Muscle of arm (tissue), 1 donor: ENCODE data around the gene LASP1NB.
"Not testable (repeated sequence)": the region's sequence is repeated elsewhere in the genome, so short reads cannot be mapped to it uniquely, and the experiment has no call there.

Source experiments
- DNase-seq: peaks from one replicate; pipeline ENCODE4 v3.0.0-alpha.2; 2013

Gene LASP1NB

DNA sequence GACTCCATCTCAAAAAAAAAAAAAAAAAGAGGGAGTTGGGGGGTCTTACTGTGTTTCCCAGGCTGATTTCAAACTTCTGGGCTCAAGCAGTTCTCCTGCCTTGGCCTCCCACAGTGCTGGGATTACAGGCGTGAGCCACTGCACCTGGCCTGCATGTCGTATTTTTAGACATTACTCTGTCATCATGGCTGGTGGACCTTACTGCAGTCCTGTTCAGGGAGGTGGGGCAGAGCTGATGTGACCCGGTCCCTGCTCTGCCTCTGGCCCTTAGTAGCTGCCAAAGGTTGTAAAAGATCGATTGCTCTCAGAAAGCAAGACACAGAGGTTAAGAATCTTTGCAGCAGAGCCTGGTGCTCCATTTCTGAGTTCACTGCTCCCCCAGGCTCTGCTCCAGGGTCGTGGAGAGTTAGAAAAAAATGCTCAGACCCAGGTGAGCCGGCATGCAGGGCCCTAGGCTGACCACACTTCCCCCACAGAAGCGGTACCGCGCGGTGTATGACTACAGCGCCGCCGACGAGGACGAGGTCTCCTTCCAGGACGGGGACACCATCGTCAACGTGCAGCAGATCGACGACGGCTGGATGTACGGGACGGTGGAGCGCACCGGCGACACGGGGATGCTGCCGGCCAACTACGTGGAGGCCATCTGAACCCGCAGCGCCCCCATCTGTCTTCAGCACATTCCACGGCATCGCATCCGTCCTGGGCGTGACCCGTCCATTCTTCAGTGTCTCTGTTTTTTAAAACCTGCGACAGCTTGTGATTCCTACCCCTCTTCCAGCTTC is 7.1 kb upstream of the LASP1NB start:
- no peak for DNase-seq

GRCh38 chr17:38918916-38919315 is 6.5 kb upstream of the LASP1NB start:
- no peak for DNase-seq

DNA sequence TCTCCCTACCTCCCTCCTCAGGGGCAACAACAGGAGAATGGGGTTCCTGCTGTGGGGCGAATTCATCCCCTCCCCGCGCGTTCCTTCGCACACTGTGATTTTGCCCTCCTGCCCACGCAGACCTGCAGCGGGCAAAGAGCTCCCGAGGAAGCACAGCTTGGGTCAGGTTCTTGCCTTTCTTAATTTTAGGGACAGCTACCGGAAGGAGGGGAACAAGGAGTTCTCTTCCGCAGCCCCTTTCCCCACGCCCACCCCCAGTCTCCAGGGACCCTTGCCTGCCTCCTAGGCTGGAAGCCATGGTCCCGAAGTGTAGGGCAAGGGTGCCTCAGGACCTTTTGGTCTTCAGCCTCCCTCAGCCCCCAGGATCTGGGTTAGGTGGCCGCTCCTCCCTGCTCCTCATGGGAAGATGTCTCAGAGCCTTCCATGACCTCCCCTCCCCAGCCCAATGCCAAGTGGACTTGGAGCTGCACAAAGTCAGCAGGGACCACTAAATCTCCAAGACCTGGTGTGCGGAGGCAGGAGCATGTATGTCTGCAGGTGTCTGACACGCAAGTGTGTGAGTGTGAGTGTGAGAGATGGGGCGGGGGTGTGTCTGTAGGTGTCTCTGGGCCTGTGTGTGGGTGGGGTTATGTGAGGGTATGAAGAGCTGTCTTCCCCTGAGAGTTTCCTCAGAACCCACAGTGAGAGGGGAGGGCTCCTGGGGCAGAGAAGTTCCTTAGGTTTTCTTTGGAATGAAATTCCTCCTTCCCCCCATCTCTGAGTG is 5.9 kb upstream of the LASP1NB start:
- DNase-seq: no peak

DNA sequence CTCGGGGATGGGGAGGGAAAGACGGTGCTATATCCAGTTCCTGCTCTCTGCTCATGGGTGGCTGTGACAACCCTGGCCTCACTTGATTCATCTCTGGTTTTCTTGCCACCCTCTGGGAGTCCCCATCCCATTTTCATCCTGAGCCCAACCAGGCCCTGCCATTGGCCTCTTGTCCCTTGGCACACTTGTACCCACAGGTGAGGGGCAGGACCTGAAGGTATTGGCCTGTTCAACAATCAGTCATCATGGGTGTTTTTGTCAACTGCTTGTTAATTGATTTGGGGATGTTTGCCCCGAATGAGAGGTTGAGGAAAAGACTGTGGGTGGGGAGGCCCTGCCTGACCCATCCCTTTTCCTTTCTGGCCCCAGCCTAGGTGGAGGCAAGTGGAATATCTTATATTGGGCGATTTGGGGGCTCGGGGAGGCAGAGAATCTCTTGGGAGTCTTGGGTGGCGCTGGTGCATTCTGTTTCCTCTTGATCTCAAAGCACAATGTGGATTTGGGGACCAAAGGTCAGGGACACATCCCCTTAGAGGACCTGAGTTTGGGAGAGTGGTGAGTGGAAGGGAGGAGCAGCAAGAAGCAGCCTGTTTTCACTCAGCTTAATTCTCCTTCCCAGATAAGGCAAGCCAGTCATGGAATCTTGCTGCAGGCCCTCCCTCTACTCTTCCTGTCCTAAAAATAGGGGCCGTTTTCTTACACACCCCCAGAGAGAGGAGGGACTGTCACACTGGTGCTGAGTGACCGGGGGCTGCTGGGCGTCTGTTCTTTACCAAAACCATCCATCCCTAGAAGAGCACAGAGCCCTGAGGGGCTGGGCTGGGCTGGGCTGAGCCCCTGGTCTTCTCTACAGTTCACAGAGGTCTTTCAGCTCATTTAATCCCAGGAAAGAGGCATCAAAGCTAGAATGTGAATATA is 4.8 kb upstream of the LASP1NB start:
- DNase-seq: no peak

DNA sequence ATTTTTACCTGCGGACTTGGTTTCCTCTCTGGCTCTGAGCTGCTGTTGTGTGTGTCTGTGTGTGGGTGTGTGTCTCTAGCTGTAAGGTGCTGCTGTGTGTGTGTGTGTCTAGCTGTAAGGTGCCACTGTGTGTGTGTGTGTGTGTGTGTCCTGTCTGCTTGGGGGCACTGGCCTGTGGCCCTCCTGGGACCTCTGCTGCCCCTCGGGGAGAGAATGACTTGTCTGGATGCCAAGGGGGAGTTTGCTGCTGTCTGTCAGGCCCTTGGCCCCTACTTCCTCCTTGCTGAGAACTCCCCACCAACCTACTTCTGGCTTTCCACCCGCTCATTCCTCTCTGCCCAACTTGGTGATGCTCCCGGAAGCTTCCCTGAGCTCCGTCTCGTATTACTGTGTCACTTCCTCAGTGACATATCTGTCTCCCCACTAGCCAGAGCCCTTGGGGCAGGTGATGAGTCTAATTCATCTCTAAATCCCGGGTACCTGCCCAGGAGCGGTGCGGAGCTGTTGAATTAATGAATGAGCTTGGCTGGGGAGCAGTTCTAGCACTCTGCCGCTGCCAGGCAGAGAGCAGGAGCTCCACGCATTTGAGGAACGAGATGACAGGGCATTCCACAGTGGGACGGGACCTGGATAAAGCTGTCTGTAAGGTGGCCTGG is 3.5 kb upstream of the LASP1NB start:
- no peak for DNase-seq

DNA sequence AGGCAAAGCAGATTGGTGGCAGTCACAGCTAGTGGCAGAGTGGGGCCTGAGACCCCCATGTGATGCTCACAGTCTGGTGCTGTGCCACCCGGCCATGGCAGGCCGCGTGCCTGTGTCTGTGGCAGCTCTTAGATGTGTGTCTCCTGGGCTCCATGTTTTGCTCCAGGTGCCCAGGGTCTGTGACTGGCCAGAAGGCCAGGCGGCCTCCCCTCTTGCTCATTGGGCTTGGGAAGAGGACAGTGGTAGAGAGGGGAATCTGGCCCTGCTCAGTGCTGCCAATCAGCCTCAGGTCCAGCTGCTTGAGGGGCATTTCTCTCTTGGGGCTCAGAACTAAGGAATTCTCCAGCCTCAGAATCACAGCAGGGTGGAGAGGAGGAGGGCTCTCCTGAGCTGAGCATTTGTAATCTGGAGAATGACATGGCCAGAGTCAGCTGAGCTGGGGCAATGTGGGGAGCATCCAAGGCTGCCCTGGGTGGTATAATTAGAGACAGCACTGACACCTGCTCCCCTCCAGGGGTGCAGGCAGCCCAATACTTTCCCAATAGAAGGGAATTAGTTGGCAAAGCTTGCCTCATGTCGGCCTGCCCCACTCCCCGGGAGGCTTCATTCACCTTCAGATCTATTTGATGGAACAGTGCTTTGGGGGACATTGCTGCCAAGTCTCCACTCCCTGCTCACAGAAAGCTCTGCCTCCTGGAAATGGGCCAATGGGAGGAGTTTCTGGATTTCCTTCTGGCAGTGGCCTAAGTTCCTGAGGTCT is 2.7 kb upstream of the LASP1NB start:
- peak; percentile 85 for DNase-seq

GRCh38 chr17:38926293-38927070 is 1.1 kb downstream of the LASP1NB start:
- DNase-seq: no peak

- DNase-seq: not testable (repeated sequence)
Observed at GRCh38 chr17:38930782-38931181, 5.4 kb downstream of the LASP1NB start.

- DNase-seq: not testable (repeated sequence)
Observed at GRCh38 chr17:38933962-38934361, 8.5 kb downstream of the LASP1NB start.

GRCh38 chr17:38939987-38940386 is 14.6 kb downstream of the LASP1NB start:
- DNase-seq: no peak

DNA sequence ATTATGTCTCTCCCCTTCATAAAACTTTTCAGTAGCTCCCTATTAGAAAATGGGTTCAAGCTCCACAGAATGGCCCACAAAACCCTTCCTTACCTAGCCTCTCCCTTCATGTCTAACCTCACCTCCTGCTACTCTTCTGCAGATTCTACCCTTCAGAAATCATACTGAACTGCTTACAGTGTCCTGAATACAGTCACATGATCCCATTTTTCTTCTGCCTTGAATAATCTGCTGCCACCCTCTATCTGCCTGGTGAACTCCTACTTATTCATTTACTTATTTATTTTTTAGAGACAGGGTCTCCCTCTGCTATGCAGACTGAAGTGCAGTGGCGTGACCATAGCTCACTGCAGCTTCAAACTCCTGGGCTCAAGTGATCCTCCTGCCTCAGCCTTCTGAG is 15.0 kb downstream of the LASP1NB start:
- DNase-seq: no peak

GRCh38 chr17:38942696-38943334 is 17.4 kb downstream of the LASP1NB start:
- DNase-seq: no peak

DNA sequence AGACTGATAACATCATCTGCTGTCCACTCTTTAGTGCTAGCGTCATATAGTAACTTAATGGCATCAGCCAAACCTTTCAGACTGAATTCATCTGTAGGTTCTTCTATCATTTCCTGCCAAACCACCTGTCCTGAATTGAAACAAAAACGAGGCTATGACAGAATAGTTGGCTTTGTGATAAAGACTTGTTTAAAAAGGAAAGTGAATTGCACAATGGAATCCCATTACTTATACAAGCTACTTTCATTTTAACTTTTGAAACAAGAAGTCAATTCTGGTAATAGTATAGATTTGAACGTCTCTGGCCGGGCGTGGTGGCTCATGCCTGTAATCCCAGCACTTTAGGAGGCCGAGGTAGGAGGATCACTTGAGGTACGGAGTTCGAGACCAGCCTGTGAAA is 18.2 kb downstream of the LASP1NB start:
- no peak for DNase-seq

- DNase-seq: no peak
Observed at GRCh38 chr17:38947189-38947588, 21.8 kb downstream of the LASP1NB start.

GRCh38 chr17:38953800-38954199 is 28.4 kb downstream of the LASP1NB start:
- not testable (repeated sequence) for DNase-seq

DNA sequence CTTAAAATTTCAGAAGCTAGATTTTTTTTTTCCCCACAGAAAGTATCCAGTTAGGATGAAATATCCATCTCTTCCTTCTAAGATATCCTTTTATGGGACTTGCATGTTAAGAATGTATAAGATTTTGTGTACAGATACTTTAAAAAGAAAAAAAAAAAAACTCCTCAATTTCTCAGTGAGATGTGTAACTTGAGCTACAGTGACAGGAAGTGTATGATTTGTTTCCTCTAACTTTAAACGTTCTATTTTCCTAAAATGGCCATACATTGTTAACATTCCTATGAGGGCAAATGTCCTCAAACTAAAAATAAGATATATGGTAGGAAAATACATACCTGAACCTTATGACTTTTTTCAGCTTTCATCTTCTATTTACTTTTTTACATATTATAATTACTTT is 32.9 kb downstream of the LASP1NB start:
- no peak for DNase-seq

GRCh38 chr17:38958756-38959155 is 33.3 kb downstream of the LASP1NB start:
- DNase-seq: no peak

GRCh38 chr17:38959508-38959907 is 34.1 kb downstream of the LASP1NB start:
- DNase-seq: no peak

DNA sequence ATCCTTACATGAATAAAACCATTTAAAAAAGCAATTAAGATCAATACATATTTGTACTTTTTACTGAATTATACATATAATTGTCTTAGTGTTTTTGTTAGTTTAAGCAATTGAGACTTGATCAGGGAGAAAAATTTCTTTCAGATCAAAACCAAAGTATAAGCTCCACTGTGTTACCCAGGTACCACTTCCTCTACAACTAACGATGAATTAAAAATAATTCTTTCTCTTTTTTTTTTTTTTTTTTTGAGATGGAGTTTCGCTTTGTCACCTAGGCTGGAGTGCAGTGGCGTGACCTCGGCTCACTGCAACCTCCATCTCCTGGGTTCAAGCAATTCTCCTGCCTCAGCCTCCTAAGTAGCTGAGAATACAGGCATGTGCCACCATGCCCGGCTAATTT is 35.0 kb downstream of the LASP1NB start:
- no peak for DNase-seq

DNA sequence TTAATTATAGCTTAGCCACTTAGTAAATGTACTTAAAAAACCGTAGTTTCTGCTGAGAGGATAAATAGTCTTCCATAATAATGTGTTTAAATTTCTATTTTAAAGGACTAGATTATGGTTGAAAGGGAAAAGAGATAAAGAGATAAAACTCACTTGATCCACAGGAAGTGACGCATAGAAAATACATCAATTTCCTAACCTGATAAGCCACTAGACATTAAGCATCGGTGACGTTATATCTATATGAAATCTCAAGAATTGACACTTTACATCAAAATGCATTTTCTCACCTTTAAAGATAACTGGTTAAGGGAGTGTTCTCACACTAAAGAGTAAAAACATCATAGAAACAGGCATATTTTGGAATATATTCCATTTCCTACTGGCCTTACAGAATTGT is 36.0 kb downstream of the LASP1NB start:
- no peak for DNase-seq
